Measurements from ENCODE around the gene CMIP. TPM values are rescaled to one million over a fixed set of nuclear protein-coding genes. Genes with fewer than 3 reads are reported as not detected.
A peak's percentile ranks its signal among the peaks of the same experiment; 100 is the strongest.

The CMIP gene
- total RNA-seq, 1 experiment from 2014 or later = 48.2 TPM

GRCh38 chr16:81455006-81455405 is 10.4 kb downstream of the CMIP start:
- peaks cover 2% of the 10 kb centered on the region for H3K79me1 ChIP-seq (ENCODE audit: insufficient read depth, low read depth, low read length, poor library complexity, severe bottlenecking)
- no peak overlapping the region for H2BK15ac ChIP-seq (ENCODE audit: low read depth, low read length)
- no peak overlapping the region for H3K56ac ChIP-seq (ENCODE audit: insufficient read length, low read depth, low read length)
- no peak overlapping the region for H2BK20ac ChIP-seq (ENCODE audit: low read depth, low read length, poor library complexity, severe bottlenecking)
- no peak overlapping the region for H2BK120ac ChIP-seq (ENCODE audit: low read depth, low read length, poor library complexity, severe bottlenecking)
- H3K14ac ChIP-seq (ENCODE audit: insufficient read depth, low read length) = no peak overlapping the region
- Mint-ChIP-seq H3K9me3 (no peaks in the 10 kb centered on the region), H3K27me3 (ENCODE audit: low read depth) (no peaks in the 10 kb centered on the region; the same call in 1 of the 2 replicates), H3K27ac (peak overlapping the region in 1 of 3 experiments; percentile 20; a peak in 2 of 7 replicates), H3K4me1 (peaks cover 57 to 66% of the 10 kb centered on the region in 2 experiments), H3K36me3 (ENCODE audit: insufficient read depth in 1 of 3, low read depth in 3 of 3) (peaks cover 14 to 32% (median 28%) of the 10 kb centered on the region in 3 experiments), H3K4me3 (no peak overlapping the region)
- no peak overlapping the region for H2BK5ac ChIP-seq (ENCODE audit: insufficient read length, low read length)
- H3K23ac ChIP-seq (ENCODE audit: insufficient read length, low read depth, low read length) = no peak overlapping the region
- DNase-seq = no peak
- H3K18ac ChIP-seq (ENCODE audit: insufficient read length, low read depth, low read length) = no peak overlapping the region
- TF ChIP-seq CTCF (conservative IDR thresholded peaks at IDR 0.05) = no peak
- H3K9ac ChIP-seq (ENCODE audit: extremely low read depth, insufficient read length, low read length) = no peak overlapping the region
- H3K4me1 ChIP-seq (ENCODE audit: insufficient read depth, low read length) = peaks cover 13% of the 10 kb centered on the region; the same call in 1 of the 2 replicates
- no peak overlapping the region for H3T11ph ChIP-seq (ENCODE audit: low read length)
- no peak overlapping the region for H4K5ac ChIP-seq (ENCODE audit: insufficient read length, low read depth, low read length)
- no peaks in the 10 kb centered on the region for H3K23me2 ChIP-seq (ENCODE audit: insufficient read length, low read depth, low read length, poor library complexity, severe bottlenecking)
- no CpG with 5 or more reads among the region's 13 CpGs for WGBS (ENCODE audit: extremely low coverage, insufficient read length, low lambda C conversion rate)
- H3K4ac ChIP-seq (ENCODE audit: low read depth, low read length) = no peak overlapping the region
- H4K91ac ChIP-seq (ENCODE audit: insufficient read length, low read depth, low read length) = no peak overlapping the region
- no peaks in the 10 kb centered on the region for H3K27me3 ChIP-seq (ENCODE audit: insufficient read depth, low read length)
- no peaks in the 10 kb centered on the region for H3K9me3 ChIP-seq (ENCODE audit: control insufficient read depth, low read depth, low read length)
- peaks cover 48% of the 10 kb centered on the region; the same call in 1 of the 2 replicates for H3K79me2 ChIP-seq (ENCODE audit: insufficient read depth, low read length)
- H2AK5ac ChIP-seq (ENCODE audit: insufficient read length, low read length) = no peak overlapping the region
- no peak overlapping the region for H3K27ac ChIP-seq (ENCODE audit: insufficient read length, low read depth, low read length)
- no peak overlapping the region for H2BK12ac ChIP-seq (ENCODE audit: insufficient read length, low read depth, low read length)
- H3K4me2 ChIP-seq (ENCODE audit: insufficient read depth, insufficient read length, low read length) = no peak overlapping the region
- no peak overlapping the region for H4K8ac ChIP-seq (replicated peaks; ENCODE audit: insufficient read length, low read depth, low read length)
- peaks cover 2% of the 10 kb centered on the region for H4K20me1 ChIP-seq (ENCODE audit: control insufficient read depth, insufficient read depth, insufficient read length)
- H2AFZ ChIP-seq (ENCODE audit: low read length) = no peak overlapping the region

All from H9 (cell line).